ENCODE measurements around the gene EFCAB6.

DNA sequence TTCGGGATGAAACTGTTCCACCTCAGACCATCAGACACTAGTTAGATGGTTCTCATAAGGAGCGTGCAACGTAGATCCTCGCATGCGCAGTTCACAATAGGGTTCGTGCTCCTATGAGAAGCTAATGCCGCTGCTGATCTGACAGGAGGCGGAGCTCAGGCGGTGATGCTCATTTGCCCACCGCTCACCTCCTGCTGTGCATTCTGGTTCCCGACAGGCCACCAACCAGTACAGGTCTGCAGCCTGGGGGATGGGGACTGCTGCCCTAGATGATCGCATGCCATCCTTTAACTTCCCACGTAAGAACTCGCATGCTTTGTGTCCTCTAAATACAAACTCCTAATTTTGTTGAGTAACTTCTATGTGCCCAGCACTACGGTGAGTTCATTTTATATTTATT lies 62.6 kb downstream of the EFCAB6 start:
- TF ChIP-seq, protein P1, sequence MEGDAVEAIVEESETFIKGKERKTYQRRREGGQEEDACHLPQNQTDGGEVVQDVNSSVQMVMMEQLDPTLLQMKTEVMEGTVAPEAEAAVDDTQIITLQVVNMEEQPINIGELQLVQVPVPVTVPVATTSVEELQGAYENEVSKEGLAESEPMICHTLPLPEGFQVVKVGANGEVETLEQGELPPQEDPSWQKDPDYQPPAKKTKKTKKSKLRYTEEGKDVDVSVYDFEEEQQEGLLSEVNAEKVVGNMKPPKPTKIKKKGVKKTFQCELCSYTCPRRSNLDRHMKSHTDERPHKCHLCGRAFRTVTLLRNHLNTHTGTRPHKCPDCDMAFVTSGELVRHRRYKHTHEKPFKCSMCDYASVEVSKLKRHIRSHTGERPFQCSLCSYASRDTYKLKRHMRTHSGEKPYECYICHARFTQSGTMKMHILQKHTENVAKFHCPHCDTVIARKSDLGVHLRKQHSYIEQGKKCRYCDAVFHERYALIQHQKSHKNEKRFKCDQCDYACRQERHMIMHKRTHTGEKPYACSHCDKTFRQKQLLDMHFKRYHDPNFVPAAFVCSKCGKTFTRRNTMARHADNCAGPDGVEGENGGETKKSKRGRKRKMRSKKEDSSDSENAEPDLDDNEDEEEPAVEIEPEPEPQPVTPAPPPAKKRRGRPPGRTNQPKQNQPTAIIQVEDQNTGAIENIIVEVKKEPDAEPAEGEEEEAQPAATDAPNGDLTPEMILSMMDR (IDR thresholded peaks at IDR 0.05) = no peak
- TF ChIP-seq ZFX (IDR thresholded peaks at IDR 0.05; ENCODE audit: borderline replicate concordance) = no peak
